Left ventricle myocardium inferior (tissue), 1 donor: ENCODE results near the gene ICAM4. TPM values are rescaled to one million over a fixed set of nuclear protein-coding genes. Genes with fewer than 3 reads are reported as not detected.

Source experiments
- DNase-seq: peaks from one replicate; pipeline ENCODE4 v3.0.0-alpha.2; 2020
- H3K27ac ChIP-seq: fragments of 200-600 bp; replicated peaks from 2 replicates; pipeline ENCODE4 v1.8.0; 2021
- H3K27me3 ChIP-seq: fragments of 200-600 bp; 2 replicates; pipeline ENCODE4 v1.8.0; 2021; ENCODE audit warnings: low read depth
- H3K36me3 ChIP-seq: fragments of 200-600 bp; 2 replicates; pipeline ENCODE4 v1.8.0; 2021
- H3K4me1 ChIP-seq: fragments of 200-600 bp; 2 replicates; pipeline ENCODE4 v1.8.0; 2021
- H3K4me3 ChIP-seq: fragments of 200-600 bp; 2 replicates; pipeline ENCODE4 v1.8.0; 2021; ENCODE audit warnings: mild to moderate bottlenecking, moderate library complexity
- H3K9me3 ChIP-seq: fragments of 200-600 bp; replicated peaks from 2 replicates; pipeline ENCODE4 v1.8.0; 2021
- intact Hi-C: fragments of 100-400 bp; cut with micrococcal nuclease; formaldehyde crosslinking; loops from one replicate; pipeline ENCODE4 v1.11.0; 2022
- total RNA-seq: library from RNA; stranded (reverse); fragmentation: NEBNext Ultra II Directional; extraction: Animal tissue kit (Norgen Biotek cat#: 25700); gene quantifications from one replicate; pipeline ENCODE4 v1.2.1, GENCODE V29; 2021
- TF ChIP-seq, protein P1 (sequence below): fragments of 200-600 bp; IDR thresholded peaks from 2 replicates; pipeline ENCODE4 v1.8.0; 2021; ENCODE audit warnings: antibody characterized with exemption, mild to moderate bottlenecking, borderline replicate concordance
- donor health status: DM: no; HTN: yes; CAD: no; lungs with severe emphysema.

Gene ICAM4
- total RNA-seq, 1 donor from 2014 or later: 0.36 TPM

DNA sequence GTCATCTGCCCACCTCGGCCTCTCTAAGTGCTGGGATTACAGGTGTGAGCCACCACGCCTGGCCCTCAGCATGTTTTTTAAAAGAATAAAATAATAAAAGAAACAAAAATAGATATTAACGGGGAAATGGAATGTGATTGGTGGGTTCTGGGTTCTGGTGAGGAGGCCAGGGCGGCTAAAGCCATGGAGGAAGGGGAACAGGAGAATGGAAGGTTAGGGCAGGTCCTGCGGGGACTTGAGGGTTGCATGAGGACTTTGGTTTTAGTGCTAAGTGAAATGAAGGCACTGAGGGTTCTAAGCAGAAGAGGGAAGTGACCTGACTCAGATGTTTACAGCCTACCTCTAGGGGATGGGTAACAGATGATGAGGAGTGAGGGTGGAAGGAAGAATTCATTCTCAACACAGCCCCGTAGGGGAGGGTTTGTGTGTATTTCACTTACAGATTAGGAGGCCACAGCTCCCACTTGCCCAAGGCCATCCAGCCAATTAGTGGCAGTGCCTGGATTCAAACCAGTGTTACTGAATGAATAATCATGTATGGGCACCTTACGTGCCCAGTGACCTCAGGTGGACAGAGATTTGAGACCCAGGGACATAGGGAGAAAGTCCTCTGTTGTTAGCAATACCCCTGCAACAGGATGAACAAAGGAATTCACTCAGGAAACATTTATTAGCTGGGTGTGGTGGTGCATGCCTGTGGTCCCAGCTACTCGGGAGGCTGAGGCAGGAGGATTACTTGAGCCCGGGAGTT is 41.4 kb upstream of the ICAM4 start:
- H3K27ac ChIP-seq: no peak overlapping the region
- peaks cover 7% of the 10 kb centered on the region for H3K4me1 ChIP-seq
- TF ChIP-seq, protein P1, sequence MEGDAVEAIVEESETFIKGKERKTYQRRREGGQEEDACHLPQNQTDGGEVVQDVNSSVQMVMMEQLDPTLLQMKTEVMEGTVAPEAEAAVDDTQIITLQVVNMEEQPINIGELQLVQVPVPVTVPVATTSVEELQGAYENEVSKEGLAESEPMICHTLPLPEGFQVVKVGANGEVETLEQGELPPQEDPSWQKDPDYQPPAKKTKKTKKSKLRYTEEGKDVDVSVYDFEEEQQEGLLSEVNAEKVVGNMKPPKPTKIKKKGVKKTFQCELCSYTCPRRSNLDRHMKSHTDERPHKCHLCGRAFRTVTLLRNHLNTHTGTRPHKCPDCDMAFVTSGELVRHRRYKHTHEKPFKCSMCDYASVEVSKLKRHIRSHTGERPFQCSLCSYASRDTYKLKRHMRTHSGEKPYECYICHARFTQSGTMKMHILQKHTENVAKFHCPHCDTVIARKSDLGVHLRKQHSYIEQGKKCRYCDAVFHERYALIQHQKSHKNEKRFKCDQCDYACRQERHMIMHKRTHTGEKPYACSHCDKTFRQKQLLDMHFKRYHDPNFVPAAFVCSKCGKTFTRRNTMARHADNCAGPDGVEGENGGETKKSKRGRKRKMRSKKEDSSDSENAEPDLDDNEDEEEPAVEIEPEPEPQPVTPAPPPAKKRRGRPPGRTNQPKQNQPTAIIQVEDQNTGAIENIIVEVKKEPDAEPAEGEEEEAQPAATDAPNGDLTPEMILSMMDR: no peak
- H3K27me3 ChIP-seq: no peaks in the 10 kb centered on the region
- intact Hi-C loops: no loop called here
- H3K9me3 ChIP-seq: no peaks in the 10 kb centered on the region
- DNase-seq: no peak
- no peaks in the 10 kb centered on the region for H3K36me3 ChIP-seq
- no peak overlapping the region for H3K4me3 ChIP-seq

DNA sequence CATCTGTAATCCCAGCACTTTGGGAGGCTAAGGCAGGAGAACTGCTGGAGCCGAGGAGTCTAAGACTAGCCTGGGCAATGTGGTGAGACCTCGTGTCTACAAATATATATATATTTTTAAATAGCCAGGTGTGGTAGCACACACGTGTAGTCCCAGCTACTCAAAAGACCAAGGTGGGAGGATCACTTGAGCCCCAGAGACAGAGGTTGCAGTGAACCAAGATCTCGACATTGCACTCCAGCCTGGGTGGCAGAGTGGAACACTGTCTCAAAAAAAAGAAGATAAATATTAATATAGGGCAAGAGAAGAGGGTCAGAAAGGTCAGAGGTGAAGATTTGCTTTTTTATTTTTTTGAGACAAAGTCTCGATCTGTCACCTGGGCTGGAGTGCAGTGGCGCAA is 40.2 kb upstream of the ICAM4 start:
- no peaks in the 10 kb centered on the region for H3K27me3 ChIP-seq
- DNase-seq: no peak
- no peaks in the 10 kb centered on the region for H3K9me3 ChIP-seq
- TF ChIP-seq, protein P1: no peak
- no peak overlapping the region for H3K27ac ChIP-seq
- intact Hi-C loops: no loop called here
- H3K36me3 ChIP-seq: no peaks in the 10 kb centered on the region
- peaks cover 18% of the 10 kb centered on the region for H3K4me1 ChIP-seq
- no peak overlapping the region for H3K4me3 ChIP-seq

DNA sequence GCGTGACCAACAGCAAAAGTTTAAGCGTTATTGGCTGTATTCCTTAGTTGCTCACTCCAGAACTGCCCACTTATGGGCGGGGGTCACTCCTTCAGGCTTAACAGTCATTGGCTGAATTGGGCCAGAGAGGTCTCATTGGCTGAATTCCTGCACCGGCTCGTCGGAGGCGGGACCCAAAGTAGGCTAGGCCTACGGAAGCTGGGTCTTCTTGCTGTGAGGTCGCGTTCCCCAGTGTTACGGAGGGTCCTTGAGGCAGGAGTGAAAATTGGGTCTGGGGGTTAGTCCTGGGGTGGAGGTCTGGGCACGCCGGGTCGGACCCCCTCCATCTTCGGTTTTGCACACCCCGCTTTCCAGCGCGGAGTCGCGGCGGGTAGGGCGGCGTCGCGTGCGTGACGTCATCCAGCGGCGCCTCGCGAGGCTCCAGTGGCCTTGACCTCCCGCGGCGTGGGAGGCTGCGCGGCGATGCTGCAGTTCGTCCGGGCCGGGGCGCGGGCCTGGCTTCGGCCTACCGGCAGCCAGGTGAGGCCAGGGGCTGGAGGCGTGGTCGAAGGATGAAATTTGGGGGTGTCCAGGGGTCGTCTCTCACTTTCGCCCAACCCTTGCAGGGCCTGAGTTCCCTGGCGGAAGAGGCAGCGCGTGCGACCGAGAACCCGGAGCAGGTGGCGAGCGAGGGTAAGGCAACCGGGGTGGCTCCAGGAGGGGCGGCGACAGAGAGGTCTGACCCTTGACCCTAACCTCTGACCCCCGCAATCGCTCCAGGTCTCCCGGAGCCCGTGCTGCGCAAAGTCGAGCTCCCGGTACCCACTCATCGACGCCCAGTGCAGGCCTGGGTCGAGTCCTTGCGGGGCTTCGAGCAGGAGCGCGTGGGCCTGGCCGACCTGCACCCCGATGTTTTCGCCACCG is 34.7 kb upstream of the ICAM4 start, which contains the start of gene MRPL4:
Gene MRPL4 (plus strand): TSS at position 423 of the 903 bp plus-strand sequence. CDS start 40 bp downstream, at position 463.
- intact Hi-C loops: no loop called here
- H3K36me3 ChIP-seq: peaks cover 35% of the 10 kb centered on the region
- peak within 1 kb of the TSS; percentile 95 for H3K4me3 ChIP-seq
- peaks cover 44% of the 10 kb centered on the region for H3K4me1 ChIP-seq
- peak within 1 kb of the TSS; percentile 92 for H3K27ac ChIP-seq
- DNase-seq: peak; percentile 95
- H3K27me3 ChIP-seq: no peaks in the 10 kb centered on the region
- no peaks in the 10 kb centered on the region for H3K9me3 ChIP-seq
- TF ChIP-seq, protein P1: no peak

DNA sequence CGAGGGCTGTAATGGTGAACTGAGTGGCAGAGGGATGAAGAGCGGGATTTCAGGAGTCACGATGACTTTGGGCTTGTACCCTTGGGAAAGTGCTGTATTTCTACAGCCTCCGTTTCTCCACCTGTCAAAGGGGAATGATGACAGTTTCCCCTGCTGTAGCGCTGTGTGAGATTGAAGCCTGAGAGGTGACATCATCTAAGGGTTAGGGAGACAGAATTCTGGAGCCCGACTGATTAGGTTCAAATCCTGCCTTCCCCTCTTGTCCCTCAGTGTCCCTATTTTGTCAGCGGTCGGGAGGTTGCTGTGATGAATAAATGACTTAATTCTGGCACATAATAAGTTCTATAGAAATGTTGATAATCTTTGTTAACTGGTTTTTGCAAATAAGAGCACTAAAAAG is 34.0 kb upstream of the ICAM4 start:
- intact Hi-C loops: no loop called here
- Histone ChIP-seq H3K36me3 (peaks cover 41% of the 10 kb centered on the region), H3K4me1 (peaks cover 47% of the 10 kb centered on the region), H3K27ac (peak overlapping the region; percentile 92), H3K27me3 (no peaks in the 10 kb centered on the region), H3K9me3 (no peaks in the 10 kb centered on the region), H3K4me3 (peak overlapping the region; percentile 95)
- TF ChIP-seq, protein P1: no peak
- no peak for DNase-seq

DNA sequence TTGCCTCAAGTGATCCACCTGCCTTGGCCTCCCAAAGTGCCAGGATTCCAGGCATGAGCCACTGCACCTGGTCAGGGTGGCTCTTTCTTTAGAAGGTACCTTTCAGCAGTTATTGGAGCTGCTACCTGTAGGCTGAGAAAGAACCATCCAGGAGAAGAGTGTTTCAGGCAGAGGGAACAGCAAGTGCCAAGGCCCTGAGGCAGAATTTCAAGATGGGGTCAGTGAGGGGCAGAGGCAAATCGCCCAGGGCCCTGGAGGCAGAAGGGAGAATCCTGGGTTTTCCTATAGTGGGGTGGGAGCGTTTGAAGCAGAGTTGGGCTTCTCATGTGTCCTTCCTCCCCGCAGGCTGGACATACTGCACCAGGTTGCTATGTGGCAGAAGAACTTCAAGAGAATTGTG is 32.5 kb upstream of the ICAM4 start:
- intact Hi-C loops: no loop called here
- DNase-seq: no peak
- TF ChIP-seq, protein P1: no peak
- H3K36me3 ChIP-seq: peaks cover 52% of the 10 kb centered on the region
- H3K9me3 ChIP-seq: no peaks in the 10 kb centered on the region
- no peak overlapping the region for H3K27ac ChIP-seq
- H3K4me1 ChIP-seq: peaks cover 55% of the 10 kb centered on the region
- H3K27me3 ChIP-seq: no peaks in the 10 kb centered on the region
- H3K4me3 ChIP-seq: no peak overlapping the region
